ENCODE measurements around the gene ACTR1A.
"Not testable (repeated sequence)": the region's sequence is repeated elsewhere in the genome, so short reads cannot be mapped to it uniquely, and the experiment has no call there.

The ACTR1A gene

DNA sequence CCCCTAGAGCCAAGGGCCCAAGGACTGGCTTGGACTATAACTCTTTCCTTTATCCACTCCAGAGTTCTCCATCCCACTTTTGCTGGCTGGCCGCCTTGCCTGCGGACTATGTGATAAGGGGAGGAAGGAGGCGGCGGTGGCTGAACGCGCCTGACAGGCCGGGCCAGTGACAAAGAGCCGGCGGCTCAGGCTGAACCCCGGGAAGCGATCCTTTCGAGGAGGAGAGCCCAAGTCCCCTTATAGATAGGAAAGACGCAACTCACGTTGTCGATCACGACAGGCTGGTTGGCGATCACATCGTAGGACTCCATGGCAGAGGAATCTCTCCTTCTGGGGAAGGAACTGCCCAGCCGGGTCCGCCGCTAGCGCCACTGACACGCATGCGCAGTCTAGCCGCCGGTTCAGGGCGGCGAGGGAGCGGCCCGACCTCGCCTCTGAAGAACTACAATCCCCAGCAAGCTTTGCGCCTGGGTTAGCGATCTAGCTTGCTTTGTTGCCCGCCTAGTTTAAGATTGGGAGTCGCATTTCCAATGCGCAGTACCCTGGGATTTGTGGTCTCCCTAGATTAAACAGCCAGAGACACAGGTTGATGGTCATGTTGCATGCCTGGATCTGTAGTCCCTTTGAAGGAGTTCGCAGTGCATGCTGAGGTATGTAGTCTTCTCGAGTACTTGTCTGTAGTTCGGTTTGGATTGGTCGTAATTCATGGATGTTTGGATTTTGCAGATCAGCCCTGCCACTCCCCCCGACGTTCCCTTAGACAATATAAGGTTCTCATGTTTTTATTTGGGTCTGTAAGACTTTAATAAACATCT lies at the start of gene ACTR1A:
ACTR1A (minus strand) TSS at position 376 of the 815 bp plus-strand sequence; CDS start at position 311, 65 bp downstream.
- DNase-seq (ENCODE audit: low read depth in 1 of 2, low spot score in 1 of 2) = peak; percentile 88 to 91

DNA sequence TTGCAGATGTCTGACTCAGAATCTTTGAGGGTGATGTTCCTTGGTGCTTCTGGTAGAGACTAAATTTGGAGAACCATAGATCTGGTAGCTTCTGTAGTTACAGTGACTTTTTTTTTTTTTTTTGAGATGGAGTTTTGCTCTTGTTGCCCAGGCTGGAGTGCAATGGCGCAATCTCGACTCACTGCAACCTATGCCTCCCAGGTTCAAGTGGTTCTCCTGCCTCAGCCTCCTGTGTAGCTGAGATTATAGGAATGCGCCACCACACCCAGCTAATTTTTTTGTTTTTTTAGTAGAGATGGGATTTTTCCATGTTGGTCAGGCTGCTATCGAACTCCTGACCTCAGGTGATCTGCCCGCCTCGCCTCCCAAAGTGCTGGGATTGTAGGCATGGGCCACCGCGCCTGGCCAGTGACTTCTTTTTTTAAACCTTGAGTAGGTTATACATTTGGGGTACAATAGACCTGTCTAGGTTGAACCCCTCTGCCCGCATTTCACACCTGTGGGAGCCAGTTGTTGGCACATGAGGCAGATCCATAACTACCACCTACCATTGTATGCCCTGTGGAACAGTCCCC lies 48.2 kb upstream of the ACTR1A start:
- DNase-seq (ENCODE audit: low read depth in 1 of 2, low spot score in 1 of 2) = no peak

DNA sequence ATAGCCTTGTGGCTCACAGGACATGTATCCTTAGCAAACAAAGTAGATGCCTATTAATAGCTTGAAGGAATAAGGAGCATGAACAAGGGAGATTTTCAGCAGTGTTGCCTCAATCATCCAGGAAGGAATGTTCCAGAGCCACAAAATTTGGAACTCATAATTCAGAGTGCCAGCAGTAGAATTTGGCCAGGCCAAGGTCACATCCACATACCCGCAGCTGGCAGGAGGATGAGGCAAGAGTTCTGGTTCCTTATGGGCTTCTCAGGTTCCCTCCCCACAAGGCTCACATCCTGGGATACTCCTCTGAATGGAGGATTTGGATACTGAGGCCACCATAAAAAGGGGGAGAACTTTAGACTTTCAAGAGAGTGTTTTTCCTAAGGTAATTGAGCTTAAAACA lies 47.0 kb upstream of the ACTR1A start:
- DNase-seq (ENCODE audit: low read depth in 1 of 2, low spot score in 1 of 2) = no peak

DNA sequence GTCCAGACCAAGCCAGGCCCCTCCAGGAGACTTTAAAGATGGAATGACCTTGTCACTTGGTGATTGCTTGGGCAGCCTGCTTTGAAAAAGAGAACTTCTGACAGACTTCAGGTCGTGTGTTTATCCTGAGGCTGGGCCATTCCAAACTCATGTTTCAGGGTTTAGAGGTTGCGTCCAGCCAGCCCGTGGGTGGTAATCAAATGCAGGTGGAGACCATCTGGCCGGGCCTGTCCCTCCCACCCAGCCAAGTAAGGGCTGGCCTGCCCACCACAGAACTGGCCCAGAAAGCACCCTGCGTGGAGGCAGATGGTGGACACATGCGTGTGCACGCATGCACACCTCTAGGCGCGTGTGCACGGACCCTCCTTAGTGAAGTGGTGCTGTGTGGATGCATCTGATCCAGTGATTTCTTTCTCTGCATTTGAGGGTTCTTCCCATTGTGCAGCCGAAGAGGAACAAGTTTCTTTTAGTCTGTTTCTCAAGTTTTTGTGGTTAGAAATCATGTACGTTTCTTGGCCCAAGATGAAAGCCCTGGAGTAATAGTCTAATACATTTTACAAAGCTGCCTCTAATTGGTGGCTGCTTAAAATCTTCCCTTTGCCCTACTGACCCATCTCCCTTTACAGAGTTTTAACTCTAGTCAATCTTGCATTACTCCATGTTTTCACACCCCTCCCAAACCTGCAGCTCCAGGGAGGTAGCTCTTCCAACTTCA lies 44.3 kb upstream of the ACTR1A start:
- DNase-seq (ENCODE audit: low read depth in 1 of 2, low spot score in 1 of 2) = no peak

DNA sequence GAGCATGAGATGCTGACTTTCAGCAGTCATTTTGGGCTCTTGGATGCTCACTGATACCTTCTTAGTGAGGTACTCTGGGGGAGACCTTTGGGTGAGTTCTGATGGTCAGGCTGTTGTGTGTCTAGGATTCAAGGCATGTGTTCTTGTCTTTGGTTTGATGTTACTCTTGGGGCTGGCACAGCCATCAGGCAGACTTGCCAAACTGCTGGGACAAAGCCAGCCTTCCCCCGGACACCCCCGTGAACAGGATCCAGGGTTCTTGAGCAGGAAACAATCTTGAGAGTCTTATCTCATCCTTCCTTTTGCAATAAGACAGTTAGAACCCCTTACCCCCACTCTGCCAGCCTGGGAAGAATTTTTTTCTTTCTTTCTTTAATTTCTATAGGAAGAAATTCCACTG lies 43.5 kb upstream of the ACTR1A start:
- DNase-seq (ENCODE audit: low read depth in 1 of 2, low spot score in 1 of 2) = no peak

DNA sequence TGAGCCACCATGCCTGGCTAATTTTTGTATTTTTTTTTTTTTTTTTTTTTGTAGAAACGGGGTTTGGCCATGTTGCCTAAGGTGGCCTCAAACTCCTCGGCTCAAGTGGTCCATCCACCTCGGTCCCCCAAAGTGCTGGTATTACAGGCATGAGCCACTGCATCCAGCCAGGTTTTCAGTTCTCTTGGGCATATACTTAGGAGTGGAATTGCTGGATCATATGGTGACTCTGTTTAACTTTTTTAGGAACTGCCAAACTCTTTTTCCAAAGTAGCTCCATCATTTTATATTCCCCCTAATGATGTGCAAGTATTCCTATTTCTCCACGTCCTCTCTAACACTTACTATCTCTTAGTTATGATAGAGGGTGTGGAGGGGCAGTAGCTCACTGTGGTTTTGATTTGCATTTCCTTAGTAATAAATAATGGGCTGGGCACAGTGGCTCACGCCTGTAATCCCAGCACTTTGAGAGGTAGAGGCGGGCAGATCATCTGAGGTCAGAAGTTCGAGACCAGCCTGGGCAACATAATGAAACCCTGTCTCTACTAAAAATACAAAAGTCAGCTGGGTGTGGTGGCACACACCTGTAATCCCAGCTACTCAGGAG lies 42.9 kb upstream of the ACTR1A start:
- no peak for DNase-seq (ENCODE audit: low read depth in 1 of 2, low spot score in 1 of 2)

DNA sequence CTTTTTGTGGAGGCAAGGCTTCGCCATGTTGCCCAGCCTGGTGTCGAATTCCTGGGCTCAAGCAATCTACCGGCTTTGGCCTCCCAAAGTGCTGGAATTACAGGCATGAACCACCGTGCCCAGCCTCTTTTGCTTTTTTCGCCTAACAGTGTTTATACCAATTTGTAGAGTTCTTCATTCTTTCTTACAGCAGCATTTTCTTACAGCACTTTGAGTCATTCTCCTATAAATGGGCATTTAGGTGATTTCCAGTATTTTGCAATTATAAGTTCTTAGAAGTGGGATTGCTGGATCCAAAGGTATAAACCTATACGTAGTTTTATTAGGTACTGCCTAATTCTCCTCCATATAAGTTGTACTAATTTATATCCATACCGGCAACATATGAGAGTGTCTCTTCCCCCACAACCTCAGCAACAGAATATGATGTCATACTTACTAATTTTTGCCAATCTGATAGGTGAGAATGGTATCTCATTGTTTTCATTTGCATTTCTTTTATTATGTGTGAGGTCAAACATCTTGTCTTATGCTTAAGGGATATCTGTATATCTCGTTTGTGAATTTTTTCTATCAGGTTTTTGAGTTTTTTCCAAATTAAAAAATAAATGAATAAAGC lies 40.4 kb upstream of the ACTR1A start:
- no peak for DNase-seq (ENCODE audit: low read depth in 1 of 2, low spot score in 1 of 2)

DNA sequence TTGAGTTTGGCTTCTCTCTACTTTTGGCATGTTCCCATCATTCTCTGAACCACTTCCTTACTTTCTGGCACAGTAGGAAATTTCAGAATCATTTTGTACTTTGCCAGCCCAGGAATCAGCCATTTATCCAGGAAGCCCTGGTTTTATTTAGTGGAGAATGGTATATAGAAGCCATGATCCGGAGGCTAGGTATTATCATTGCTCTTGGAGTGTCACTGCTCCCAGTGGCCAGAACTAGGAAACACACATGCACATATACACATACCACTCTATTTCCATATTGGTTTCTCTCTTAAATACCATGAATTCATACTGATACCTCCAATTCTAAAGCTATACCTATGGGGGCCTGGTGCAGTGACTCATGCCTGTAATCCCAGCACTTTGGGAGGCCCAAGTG lies 37.5 kb upstream of the ACTR1A start:
- no peak for DNase-seq (ENCODE audit: low read depth in 1 of 2, low spot score in 1 of 2)

DNA sequence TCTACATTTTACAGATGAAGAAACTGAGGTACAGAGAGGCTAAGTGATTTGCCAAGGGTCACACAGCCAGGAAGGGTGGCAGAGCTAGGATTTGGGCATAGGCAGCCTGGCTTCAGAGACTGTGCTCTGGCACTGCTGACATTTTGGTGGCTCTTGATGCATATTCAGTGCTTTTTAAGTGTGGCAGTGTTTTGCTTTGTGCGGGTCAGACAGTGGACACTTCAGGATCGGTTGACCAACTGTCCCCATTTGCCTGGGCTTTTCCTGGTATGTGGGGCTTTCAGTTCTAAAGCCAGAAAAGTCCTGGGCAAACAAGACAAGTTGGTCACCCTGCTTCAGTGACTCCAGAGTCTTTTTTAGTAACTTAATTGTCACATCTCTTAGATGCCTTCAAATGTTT lies 36.3 kb upstream of the ACTR1A start:
- no peak for DNase-seq (ENCODE audit: low read depth in 1 of 2, low spot score in 1 of 2)

DNA sequence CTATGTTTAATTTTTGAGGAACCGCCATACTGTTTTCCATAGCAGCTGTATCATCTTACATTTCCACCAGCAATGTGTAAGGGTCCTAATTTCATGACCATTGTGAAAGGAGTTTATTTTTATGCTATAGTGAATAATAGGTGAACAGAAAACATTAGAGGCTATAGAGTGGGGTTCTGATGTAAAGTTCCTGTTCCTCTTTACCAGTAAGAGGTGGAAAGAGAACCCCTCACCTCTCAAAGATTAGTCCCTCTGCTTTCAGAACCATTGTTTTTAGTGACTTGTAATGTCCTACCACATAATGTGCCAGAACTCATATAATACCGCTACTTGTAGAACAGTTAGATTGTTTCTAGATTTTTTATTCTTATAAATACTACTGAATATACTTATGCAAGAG lies 35.4 kb upstream of the ACTR1A start:
- DNase-seq (ENCODE audit: low read depth in 1 of 2, low spot score in 1 of 2) = no peak

DNA sequence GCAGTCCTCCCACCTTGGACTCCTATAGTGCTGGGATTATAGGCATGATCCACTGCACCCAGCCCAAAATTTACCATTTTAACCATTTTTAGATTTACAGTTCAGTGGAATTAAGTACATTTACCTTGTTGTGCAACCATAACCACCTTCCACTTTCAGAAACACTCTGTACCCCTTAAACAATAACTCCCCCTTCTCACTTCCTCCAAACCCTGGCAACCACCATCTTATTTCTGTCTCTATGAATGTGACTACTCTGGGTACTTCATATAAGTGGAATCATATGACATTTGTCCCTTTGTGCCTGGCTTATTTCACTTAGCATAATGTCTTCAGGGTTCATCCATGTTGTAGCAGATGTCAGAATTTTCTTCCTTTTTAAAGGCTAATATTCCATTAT lies 34.9 kb upstream of the ACTR1A start:
- no peak for DNase-seq (ENCODE audit: low read depth in 1 of 2, low spot score in 1 of 2)

DNA sequence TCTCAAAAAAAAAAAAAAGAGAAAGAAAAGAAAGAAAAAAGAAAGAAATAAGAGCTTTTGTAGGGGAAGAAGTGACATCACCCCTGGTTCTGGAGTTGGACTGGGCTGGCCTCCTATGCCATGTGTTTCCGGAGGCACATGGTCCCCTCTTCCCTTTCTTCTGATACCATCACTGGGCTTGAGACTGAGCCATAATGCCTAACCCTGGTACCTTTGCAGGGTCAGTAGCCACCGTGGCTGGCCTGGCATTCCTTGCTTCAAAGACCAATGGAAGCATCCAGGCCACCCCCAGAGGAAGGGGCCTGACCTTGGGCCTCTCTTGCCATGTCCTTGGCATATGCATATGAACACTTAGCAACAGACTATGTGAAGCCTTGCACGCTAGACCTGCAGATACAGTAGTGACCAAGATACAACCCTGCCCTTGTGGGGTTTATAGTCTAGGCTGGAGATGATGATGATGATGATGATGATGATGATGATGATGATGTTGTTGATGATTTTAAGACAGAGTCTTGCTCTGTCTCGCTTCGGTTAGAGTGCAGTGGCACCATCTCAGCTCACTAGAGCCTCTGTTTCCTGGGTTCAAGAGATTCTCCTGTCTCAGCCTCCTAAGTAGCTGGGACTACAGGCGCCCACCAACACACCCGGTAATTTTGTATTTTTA lies 33.1 kb upstream of the ACTR1A start:
- DNase-seq (ENCODE audit: low read depth in 1 of 2, low spot score in 1 of 2) = no peak

DNA sequence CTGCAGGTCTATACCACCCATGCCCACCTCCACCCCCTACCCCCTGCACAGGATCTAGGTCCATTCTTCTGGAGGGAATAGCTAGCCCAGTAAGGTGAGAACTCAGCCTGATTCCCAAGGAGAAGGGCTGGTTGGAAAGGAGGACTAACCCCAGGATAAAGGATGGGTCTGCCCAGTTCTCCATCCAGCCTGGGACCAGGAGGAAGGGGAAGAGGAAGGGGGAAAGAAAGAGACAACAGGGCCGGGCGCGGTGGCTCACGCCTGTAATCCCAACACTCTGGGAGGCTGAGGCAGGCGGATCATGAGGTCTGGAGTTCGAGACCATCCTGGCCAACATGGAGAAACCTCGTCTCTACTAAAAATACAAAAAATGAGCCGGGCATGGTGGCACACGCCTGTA lies 32.5 kb upstream of the ACTR1A start:
- not testable (repeated sequence) for DNase-seq (ENCODE audit: low read depth in 1 of 2, low spot score in 1 of 2)

DNA sequence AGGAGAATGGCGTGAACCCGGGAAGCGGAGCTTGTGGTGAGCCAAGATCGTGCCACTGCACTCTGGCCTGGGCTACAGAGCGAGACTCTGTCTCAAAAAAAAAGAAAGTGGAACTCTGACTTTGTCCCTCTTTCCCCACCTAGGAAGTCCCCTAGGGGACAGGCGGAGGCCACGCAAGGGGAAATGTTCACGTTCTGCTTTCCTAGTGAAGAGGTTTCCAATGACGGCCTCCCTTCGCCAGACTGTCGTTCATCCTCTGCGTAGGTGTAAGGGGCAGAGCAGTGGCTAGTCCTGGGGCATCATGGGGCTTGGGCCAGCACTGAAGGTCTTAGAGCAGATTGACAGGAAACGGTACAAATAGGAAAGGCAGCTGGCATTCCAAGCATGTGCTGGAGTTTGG lies 31.8 kb upstream of the ACTR1A start:
- no peak for DNase-seq (ENCODE audit: low read depth in 1 of 2, low spot score in 1 of 2)

DNA sequence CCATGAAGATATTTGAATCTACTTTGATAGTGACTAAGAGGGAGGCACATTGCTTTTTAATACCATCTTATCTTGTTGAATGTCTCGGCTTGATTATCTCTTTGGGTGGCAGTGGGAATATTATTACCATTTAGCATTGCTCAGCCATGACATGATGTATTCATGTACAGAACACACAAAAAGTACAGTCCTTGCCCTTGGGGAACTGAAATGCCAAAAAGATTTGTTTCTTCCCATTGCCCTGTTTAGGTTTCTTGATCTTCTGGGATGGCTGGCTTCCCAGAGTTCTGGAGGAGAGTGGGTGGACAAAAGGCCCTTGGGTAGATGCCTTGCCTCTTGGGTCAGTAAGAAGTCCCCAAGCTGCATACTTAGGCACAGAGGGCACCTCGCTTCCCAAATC lies 25.0 kb upstream of the ACTR1A start:
- no peak for DNase-seq (ENCODE audit: low read depth in 1 of 2, low spot score in 1 of 2)

DNA sequence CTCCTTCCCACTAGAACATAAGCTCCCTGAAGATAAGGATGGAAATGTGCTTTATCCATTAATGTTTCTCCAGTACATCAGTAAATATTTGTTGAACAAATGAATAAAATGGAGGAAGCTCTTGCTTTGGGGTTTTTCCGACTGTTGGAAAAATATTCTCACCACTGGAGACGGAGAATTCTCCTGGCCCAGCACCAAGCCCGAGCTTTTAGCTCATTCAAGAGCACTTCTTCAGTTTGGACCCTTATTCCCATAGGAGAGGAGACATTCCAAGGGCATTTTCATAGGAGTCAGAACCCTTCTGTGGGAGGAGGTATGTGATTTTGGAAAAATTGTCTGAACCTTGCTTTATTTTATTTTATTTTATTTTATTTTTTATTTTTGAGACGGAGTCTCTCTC lies 22.2 kb upstream of the ACTR1A start:
- no peak for DNase-seq (ENCODE audit: low read depth in 1 of 2, low spot score in 1 of 2)

DNA sequence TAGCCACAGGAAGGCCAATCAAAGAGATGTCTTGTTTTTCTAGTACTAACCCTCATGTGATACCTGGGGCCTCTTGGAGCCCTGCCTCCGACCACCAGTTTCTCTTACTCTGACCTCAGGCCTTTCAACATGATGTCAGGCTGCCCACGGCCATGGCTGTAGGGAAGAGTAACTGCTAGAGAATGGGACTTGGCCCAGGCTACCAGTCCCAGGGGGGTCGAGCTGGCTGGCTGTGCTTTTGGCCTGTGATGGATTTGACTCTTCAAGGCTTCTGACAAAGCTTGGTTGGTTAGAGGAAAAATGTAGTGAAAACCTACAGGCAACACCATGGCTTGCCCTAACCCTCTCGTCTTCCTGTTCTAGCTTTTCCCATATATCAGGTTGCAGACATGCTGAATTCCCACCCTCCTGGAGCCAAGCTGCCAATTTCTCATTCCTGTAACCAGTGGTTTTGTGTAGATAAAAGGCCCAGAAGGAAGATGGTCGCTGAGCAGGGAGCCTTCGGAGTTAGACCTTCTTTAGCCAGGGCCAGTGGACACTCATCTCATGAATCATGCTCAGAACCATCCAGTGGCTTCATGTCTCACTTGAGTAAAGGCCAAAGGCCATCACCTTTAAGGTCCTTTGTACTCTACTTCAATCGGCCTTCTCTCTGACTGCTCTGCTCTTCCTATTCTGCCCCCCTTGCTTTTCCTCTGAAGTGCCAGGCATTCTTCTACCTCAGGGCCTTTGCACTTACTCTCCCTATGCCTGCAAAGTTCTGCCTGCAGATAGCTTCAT lies 20.9 kb upstream of the ACTR1A start:
- DNase-seq (ENCODE audit: low read depth in 1 of 2, low spot score in 1 of 2) = no peak

DNA sequence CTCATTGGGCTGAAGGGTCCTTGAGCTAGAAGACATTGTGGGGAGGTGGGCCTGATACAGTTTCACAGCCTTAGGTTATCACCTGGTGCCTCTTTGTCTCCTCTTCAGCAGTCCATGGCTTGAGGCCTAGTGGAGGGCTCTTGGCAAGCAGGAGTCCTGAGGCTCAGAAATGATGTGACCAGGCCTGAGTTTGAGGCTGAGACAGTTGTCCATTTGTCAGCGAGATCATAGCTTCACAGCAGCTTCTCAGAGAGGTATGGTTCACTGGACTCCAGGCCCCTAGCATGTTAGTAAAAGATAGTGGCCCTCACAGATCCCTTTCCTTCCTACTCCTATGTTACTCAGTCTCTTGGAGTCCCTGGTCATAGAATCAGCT lies 20.4 kb upstream of the ACTR1A start:
- DNase-seq (ENCODE audit: low read depth in 1 of 2, low spot score in 1 of 2) = no peak

DNA sequence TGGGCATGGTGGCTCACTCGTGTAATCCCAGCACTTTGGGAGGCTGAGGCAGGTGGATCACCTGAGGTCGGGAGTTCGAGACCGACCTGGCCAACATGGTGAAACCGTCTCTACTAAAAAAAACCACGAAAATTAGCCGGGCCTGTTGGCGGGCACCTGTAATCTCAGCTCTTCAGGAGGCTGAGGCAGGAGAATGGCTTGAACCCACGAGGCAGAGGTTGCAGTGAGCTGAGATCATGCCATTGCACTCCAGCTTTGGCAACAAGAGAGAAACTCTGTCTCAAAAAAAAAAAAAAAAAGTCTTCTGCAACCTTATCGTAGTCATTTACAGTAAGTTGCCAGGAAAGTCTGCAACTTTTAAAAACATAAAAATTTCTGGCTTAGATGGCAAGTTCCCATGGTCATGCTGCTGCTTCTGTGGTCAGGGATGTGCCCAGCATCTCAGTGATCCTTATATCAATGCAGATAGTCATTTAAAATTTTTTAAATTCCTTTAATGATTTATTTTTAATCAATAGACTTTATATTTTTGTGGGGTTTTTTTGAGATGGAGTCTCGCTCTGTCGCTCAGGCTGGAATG lies 16.8 kb upstream of the ACTR1A start:
- no peak for DNase-seq (ENCODE audit: low read depth in 1 of 2, low spot score in 1 of 2)

DNA sequence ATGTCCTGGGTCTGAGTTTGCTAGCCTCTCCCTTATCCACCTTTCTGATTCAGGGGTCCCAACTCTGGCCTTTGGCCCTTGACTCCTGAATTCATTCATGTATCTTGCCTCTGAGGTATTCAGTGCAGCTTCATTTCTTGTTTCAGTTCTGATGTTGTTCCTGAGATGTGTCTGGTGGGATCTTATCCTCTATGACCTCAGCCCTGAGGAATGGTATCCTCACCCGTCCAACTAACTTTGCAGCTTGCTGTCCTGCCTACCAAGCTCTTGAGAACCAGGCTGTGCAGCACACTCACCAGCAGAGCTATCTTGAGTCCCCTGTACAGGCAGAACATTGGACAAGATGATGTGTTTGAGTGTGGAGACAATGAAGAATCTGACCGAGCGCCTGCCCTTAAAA lies 15.0 kb upstream of the ACTR1A start:
- no peak for DNase-seq (ENCODE audit: low read depth in 1 of 2, low spot score in 1 of 2)
